Raji (cell line): ENCODE data around the gene RNASET2.

Experiments
- POLR2A ChIP-seq: IDR thresholded peaks from 2 replicates; pipeline ENCODE4 v1.6.1; 2011; ENCODE audit warnings: low read depth, low read length, control low read depth; ENCODE audit not compliant: insufficient read depth

Gene RNASET2

DNA sequence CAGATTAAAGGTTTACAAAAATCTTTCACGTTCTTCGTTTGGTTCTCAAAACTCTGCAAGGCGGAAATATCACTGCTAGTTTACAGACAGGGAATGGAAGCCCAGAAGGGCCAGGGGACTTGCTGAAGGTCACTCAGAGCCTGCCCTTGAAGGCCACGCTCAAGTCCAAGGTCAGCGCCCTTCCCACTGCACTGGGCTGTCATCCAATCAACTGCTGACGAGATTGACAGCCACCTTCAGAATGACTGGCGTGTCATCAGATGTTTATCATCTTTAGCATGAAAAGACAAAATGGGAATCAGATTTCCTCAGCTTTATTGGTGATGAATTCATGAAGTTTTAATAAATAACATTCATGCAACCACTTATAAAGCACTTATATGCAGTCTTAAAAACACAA, 16.5 kb downstream of the RNASET2 start:
- no peak for TF ChIP-seq POLR2A

DNA sequence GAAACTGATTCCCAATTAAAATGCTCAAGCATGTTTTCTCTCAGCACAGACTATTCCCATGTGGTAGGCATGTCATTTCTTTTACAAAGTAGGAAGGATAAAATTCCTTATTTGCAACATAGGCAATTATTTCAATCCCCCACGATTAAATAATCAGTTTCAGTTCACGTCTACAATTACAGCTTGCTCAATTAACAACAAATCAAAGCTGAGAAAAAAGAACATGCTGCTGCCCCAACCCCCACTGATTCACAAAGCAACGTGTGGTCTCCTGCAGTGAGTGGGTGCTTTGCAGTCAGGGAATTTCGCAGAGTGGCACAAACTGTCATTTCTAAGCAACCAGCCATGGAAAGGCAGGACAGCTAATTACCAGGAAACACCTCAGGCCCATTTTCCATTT, 17.0 kb downstream of the RNASET2 start:
- TF ChIP-seq POLR2A, result no peak

- TF ChIP-seq POLR2A, result no peak
These were observed 17.6 kb downstream of the RNASET2 start for GRCh38 chr6:166938704-166939103.

DNA sequence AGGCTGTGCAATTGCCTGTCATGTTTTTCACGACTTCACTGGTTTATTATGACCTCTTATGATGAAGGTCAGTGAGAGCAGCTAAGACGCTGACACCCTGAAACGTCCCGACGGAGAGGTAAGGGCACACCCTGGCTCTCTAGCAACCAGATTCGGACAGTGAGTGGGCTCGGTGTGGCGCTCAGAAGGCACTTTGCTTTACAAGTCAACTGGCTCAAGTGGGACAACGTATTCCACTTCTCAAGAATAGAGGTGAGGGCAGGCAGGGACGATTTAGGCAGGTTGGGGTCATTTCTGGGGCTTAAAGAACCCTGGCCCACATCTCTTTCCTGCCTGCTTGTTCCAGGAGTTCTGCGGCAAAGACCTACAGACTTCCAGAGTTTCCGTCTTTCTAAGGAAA, 18.2 kb downstream of the RNASET2 start:
- no peak for TF ChIP-seq POLR2A

GRCh38 chr6:166937746-166938145, 18.6 kb downstream of the RNASET2 start:
- TF ChIP-seq POLR2A, result no peak

DNA sequence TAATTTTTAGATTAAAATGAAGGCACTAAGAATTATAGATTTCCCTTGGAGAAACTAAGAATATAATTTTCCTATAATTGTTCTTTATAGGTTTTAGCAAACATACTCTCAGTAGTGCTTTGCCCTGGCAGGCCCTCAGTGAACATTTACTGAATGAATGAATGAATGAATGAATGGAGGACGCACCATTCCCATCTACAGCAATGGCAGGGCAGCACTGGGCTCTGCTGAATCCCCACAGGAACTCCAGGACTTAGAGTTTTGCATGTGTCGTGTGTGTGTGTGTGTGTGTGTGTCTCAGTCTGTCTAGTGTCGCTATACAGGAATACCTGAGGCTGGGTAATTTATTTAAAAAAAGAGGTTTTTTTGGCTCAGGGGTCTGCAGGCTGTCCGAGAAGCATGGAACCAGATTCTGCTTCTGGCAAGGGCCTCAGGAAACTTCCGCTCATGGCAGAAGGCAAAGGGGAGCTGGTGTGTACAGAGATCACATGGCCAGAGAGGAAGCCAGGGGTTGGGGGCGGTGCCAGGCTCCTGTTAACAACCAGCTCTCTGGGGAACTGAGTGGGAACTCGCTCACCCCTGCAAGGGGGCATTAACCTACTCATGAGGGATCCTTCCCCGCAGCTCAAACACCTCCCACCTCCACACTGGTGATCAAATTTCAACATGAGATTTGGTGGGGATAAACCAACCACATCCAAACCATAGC, 20.1 kb downstream of the RNASET2 start:
- TF ChIP-seq POLR2A, result no peak

DNA sequence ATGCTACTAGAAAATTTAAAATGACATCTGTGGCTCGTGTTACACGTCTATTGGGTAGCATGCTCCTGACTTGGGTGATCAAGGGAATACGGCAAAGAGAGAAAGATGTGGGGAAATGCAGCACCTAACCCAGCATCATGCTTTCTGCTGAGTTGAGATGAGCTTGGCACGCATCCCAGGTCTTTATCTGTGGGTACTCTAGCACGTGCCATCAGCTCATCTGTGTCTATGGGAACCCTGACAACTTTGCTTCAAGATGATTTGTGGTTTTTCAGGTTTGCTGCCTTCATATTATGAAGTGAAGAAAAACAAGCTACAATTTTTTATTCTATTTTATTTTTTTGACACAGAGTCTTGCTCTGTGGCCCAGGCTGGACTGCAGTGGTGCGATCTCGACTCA, 21.0 kb downstream of the RNASET2 start:
- no peak for TF ChIP-seq POLR2A

GRCh38 chr6:166934174-166934573, 22.2 kb downstream of the RNASET2 start:
- no peak for TF ChIP-seq POLR2A

DNA sequence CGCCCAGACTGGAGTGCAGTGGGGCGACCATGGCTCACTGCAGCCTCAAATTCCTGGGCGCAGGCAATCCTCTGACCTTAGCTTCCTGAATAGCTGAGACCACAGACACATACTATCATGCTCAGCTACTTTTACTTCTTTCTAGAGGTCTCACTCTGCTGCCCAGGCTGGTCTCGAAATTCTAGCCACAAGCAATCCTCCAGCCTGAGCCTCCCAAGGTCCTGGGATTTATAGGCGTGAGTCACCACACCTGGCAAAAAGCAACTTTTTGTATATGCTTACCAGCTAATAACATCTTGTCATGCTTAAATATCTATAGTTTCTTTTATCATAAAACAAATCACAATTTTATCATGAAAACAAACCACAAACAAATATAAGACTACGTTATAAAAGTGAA, 23.0 kb downstream of the RNASET2 start:
- TF ChIP-seq POLR2A, result no peak

DNA sequence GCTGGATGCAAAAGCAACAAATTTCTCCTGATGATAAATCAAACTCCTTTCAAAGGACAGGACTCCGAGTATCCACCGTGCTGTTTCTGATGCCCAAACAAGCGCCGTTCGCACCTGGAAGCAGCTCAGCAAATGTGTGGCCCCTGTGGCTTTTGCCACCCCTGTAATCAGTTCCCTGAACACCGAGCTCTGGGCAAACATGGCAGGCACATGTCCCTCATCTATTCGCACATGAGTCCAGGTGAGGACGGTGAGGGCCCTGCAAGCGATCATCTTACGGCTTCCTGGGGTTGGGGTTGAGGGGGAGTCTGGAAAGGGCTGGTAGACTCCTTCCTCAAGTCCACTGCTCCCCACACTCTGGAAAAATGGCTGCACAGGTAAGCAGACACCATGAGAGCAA, 23.7 kb downstream of the RNASET2 start:
- TF ChIP-seq POLR2A, result no peak

- TF ChIP-seq POLR2A, result no peak
These were observed 24.2 kb downstream of the RNASET2 start for GRCh38 chr6:166932116-166932515.

GRCh38 chr6:166931426-166931970, 24.9 kb downstream of the RNASET2 start:
- no peak for TF ChIP-seq POLR2A

DNA sequence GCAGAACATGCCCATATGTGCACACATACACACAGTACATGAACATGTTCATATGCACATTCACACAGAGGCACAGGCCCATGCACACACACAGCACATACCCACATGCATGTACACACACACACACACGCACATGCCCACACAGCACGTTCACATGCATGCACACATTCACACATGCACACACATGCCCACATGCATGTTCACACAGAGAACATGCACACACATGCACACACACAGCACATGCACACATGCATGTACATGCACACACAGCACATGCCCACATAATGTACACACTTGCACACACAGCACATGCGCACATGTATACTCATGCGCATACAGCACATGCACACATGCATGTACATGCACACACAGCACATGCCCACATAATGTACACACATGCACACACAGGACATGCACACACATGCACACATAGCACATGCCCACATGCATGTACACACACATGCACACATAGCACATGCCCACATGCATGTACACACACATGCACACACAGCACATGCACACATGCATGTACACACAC, 25.9 kb downstream of the RNASET2 start:
- TF ChIP-seq POLR2A, result no peak

- no peak for TF ChIP-seq POLR2A
These were observed 26.7 kb downstream of the RNASET2 start for GRCh38 chr6:166929542-166930189.

DNA sequence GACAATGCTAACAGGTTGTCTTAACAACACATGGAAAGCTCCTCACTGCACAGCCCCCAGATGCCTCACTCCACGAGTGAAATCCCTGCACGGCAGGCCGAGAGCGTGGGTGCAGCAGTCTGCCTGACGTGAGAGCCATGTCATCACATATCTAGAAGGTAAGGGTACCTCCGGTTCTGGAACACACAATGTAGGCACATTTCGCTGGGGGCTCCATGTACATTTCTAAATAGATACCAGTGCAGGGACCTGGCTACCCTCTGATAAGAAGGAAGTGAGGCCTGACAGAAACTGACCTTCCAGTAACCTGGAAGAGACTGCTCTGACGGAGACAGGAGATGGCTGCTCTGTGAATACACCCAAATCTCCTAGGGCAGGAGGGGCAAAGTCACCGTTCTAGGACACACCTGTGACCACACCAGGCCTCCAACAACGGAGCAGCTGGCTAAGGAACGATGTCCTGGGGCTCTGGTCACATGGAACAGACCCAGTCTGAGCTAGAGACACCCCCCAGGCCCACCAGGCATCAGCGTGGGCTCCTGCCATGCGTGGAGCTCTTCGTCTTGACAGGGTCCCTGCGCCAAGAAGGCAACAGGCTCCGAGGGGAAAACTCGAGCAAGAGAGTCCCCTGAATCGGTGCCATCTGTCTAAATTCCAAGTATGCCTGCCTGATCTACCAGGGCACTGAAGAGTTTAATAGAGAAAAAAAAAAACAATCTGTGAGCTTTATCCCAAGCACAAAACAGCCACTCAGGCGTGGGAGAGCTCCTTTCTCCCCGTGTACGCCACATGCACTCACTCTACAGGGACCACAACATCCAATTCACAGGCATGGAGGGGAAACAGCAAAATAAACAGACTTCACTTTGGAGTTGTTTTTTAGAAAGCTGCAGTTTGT, 27.5 kb downstream of the RNASET2 start:
- no peak for TF ChIP-seq POLR2A
